ENCODE measurements around the gene SLC17A5.

DNA sequence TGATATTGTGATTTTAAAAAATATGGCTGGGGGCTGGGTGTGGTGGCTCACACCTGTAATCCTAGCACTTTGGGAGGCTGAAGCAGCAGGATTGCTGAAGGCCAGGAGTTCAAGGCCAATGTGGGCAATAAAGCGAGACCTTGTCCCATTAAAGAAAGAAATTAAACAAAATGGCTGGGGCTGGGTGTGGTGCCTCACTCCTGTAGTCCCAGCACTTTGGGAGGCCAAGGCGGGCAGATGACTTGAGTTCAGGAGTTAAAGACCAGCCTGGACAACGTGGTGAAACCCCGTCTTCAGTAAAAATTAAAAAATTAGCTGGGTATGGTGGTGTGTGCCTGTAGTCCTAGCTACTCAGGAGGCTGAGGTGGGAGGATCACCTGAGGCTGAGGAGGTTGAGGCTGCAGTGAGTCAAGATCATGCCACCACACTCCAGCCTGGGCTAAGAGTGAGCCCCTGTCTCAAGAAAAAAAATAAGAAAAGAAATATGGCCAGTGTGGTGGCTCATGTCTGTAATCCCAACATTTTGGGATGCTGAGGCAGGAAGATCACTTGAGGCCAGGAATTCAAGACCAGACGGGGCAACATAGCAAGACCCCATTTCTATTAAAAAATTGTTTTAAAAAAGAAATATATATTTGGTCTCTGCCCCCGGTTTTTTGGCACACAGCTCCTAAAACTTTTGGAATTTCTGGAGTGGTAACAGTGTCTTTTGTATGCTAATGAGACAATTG, 39.8 kb downstream of the SLC17A5 start:
- TF ChIP-seq POLR2A (IDR thresholded peaks at IDR 0.05; ENCODE audit: low read depth, low read length) (no peak), TAF1 (IDR thresholded peaks at IDR 0.05; ENCODE audit: borderline replicate concordance, low read depth, low read length) (no peak), POLR2AphosphoS5 (IDR thresholded peaks at IDR 0.05; ENCODE audit: low read depth, low read length) (no peak)

All from GM12892 (cell line).